H9 (cell line): ENCODE measurements around the gene CABCOCO1. TPM values are rescaled to one million over a fixed set of nuclear protein-coding genes. Genes with fewer than 3 reads are reported as not detected.

Experiments used
- DNase-seq: peaks from one replicate; pipeline ENCODE4 v3.0.0-alpha.2; 2017
- H2AFZ ChIP-seq: one replicate; pipeline ENCODE4 v1.6.1; 2013; ENCODE audit warnings: mild to moderate bottlenecking, low read length, control low read depth, moderate library complexity
- H2AK5ac ChIP-seq: 2 replicates; pipeline ENCODE4 v1.6.1; 2013; ENCODE audit warnings: low read length, control low read depth, mixed read lengths; ENCODE audit not compliant: insufficient read length
- H2BK120ac ChIP-seq: one replicate; pipeline ENCODE4 v1.6.1; 2013; ENCODE audit warnings: low read depth, mild to moderate bottlenecking, low read length, control low read depth, inconsistent platforms; ENCODE audit not compliant: poor library complexity, severe bottlenecking
- H2BK12ac ChIP-seq: 2 replicates; pipeline ENCODE4 v1.6.1; 2013; ENCODE audit warnings: low read length, control low read depth, mixed read lengths, low read depth; ENCODE audit not compliant: insufficient read length
- H2BK15ac ChIP-seq: 2 replicates; pipeline ENCODE4 v1.6.1; 2013; ENCODE audit warnings: low read depth, low read length, control low read depth
- H2BK20ac ChIP-seq: one replicate; pipeline ENCODE4 v1.6.1; 2013; ENCODE audit warnings: low read depth, mild to moderate bottlenecking, low read length, control low read depth, inconsistent platforms; ENCODE audit not compliant: poor library complexity, severe bottlenecking
- H2BK5ac ChIP-seq: 2 replicates; pipeline ENCODE4 v1.6.1; 2013; ENCODE audit warnings: low read length, control low read depth, mixed read lengths; ENCODE audit not compliant: insufficient read length
- H3K14ac ChIP-seq: 2 replicates; pipeline ENCODE4 v1.6.1; 2013; ENCODE audit warnings: low read length, control low read depth; ENCODE audit not compliant: insufficient read depth
- H3K18ac ChIP-seq: 2 replicates; pipeline ENCODE4 v1.6.1; 2013; ENCODE audit warnings: low read depth, mild to moderate bottlenecking, mixed read lengths, low read length, control low read depth; ENCODE audit not compliant: insufficient read length
- H3K23ac ChIP-seq: 2 replicates; pipeline ENCODE4 v1.6.1; 2013; ENCODE audit warnings: low read length, control low read depth, mixed read lengths, low read depth; ENCODE audit not compliant: insufficient read length
- H3K23me2 ChIP-seq: 2 replicates; pipeline ENCODE4 v1.6.1; 2013; ENCODE audit warnings: low read depth, mild to moderate bottlenecking, mixed read lengths, low read length, control low read depth; ENCODE audit not compliant: insufficient read length, poor library complexity, severe bottlenecking
- H3K27ac ChIP-seq: 2 replicates; pipeline ENCODE4 v1.5.1; 2013; ENCODE audit warnings: low read length, control low read depth, mixed read lengths, low read depth; ENCODE audit not compliant: insufficient read length
- H3K27me3 ChIP-seq: 2 replicates; pipeline ENCODE4 v1.6.1; 2013; ENCODE audit warnings: low read length, control low read depth, inconsistent platforms; ENCODE audit not compliant: insufficient read depth
- H3K4ac ChIP-seq: 2 replicates; pipeline ENCODE4 v1.6.1; 2013; ENCODE audit warnings: low read depth, mild to moderate bottlenecking, control low read depth, inconsistent platforms, low read length, moderate library complexity
- H3K4me1 ChIP-seq: 2 replicates; pipeline ENCODE4 v1.6.1; 2013; ENCODE audit warnings: low read length, control low read depth, inconsistent platforms; ENCODE audit not compliant: insufficient read depth
- H3K4me2 ChIP-seq: 2 replicates; pipeline ENCODE4 v1.6.1; 2013; ENCODE audit warnings: low read length, control low read depth, mixed read lengths; ENCODE audit not compliant: insufficient read length, insufficient read depth
- H3K56ac ChIP-seq: 2 replicates; pipeline ENCODE4 v1.6.1; 2013; ENCODE audit warnings: low read depth, mild to moderate bottlenecking, mixed read lengths, low read length, control low read depth; ENCODE audit not compliant: insufficient read length
- H3K79me1 ChIP-seq: 2 replicates; pipeline ENCODE4 v1.6.1; 2013; ENCODE audit warnings: low read depth, mild to moderate bottlenecking, moderate library complexity, low read length, control low read depth, inconsistent platforms; ENCODE audit not compliant: insufficient read depth, poor library complexity, severe bottlenecking
- H3K79me2 ChIP-seq: 2 replicates; pipeline ENCODE4 v1.6.1; 2013; ENCODE audit warnings: low read length, control low read depth, inconsistent platforms; ENCODE audit not compliant: insufficient read depth
- H3K9ac ChIP-seq: 2 replicates; pipeline ENCODE4 v1.6.1; 2013; ENCODE audit warnings: low read length, control low read depth, mixed read lengths; ENCODE audit not compliant: insufficient read length; ENCODE audit errors: extremely low read depth
- H3K9me3 ChIP-seq: one replicate; pipeline ENCODE4 v1.6.1; 2013; ENCODE audit warnings: low read depth, low read length, inconsistent platforms; ENCODE audit not compliant: control insufficient read depth
- H3T11ph ChIP-seq: one replicate; pipeline ENCODE4 v1.6.1; 2013; ENCODE audit warnings: mild to moderate bottlenecking, low read length, control low read depth, inconsistent platforms
- H4K20me1 ChIP-seq: one replicate; pipeline ENCODE4 v1.6.1; 2013; ENCODE audit not compliant: control insufficient read depth, insufficient read length, insufficient read depth
- H4K5ac ChIP-seq: 2 replicates; pipeline ENCODE4 v1.6.1; 2013; ENCODE audit warnings: low read depth, mild to moderate bottlenecking, mixed read lengths, low read length, control low read depth; ENCODE audit not compliant: insufficient read length
- H4K8ac ChIP-seq: replicated peaks from 2 replicates; pipeline ENCODE4 v1.6.1; 2013; ENCODE audit warnings: low read length, control low read depth, mixed read lengths, low read depth; ENCODE audit not compliant: insufficient read length
- H4K91ac ChIP-seq: 2 replicates; pipeline ENCODE4 v1.6.1; 2013; ENCODE audit warnings: low read depth, mild to moderate bottlenecking, moderate library complexity, mixed read lengths, low read length, control low read depth; ENCODE audit not compliant: insufficient read length
- H3K27ac Mint-ChIP-seq, 3 experiments: 2 replicates in 2 of 3; 3 replicates in 1 of 3; pipeline ENCODE4 v1.8.0; 2020 to 2021; ENCODE audit warnings: mixed read lengths in 3 of 3, mild to moderate bottlenecking in 1 of 3, moderate library complexity in 1 of 3
- H3K27me3 Mint-ChIP-seq: 2 replicates; pipeline ENCODE4 v1.8.0; 2021; ENCODE audit warnings: low read depth, mild to moderate bottlenecking, moderate library complexity, mixed read lengths
- H3K36me3 Mint-ChIP-seq, 3 experiments: 2 replicates in 2 of 3; 3 replicates in 1 of 3; pipeline ENCODE4 v1.8.0; 2020 to 2021; ENCODE audit warnings: low read depth in 3 of 3, mixed read lengths in 3 of 3; ENCODE audit not compliant: insufficient read depth in 1 of 3
- H3K4me1 Mint-ChIP-seq, 2 experiments: 2 replicates each; pipeline ENCODE4 v1.8.0; 2020; ENCODE audit warnings: mixed read lengths in 2 of 2
- H3K4me3 Mint-ChIP-seq, 2 experiments: 2 replicates in 1 of 2; 3 replicates in 1 of 2; pipeline ENCODE4 v1.8.0; 2020 to 2021; ENCODE audit warnings: mild to moderate bottlenecking in 2 of 2, mixed read lengths in 2 of 2, moderate library complexity in 1 of 2
- H3K9me3 Mint-ChIP-seq, 2 experiments: 2 replicates in 1 of 2; 3 replicates in 1 of 2; pipeline ENCODE4 v1.8.0; 2020; ENCODE audit warnings: mild to moderate bottlenecking in 2 of 2, mixed read lengths in 2 of 2, moderate library complexity in 1 of 2
- WGBS: extraction: QIAGEN DNeasy Blood & Tissue Kit; methylation state at CpG from one replicate; pipeline ENCODE4 v1.1.7; 2013; ENCODE audit warnings: missing lambda C conversion rate, low lambda C conversion rate, mixed read lengths; ENCODE audit not compliant: insufficient read length; ENCODE audit errors: extremely low coverage; 5-methylcytosine and 5-hydroxymethylcytosine counted together
- total RNA-seq: library from RNA; stranded (reverse); gene quantifications from 2 replicates; pipeline ENCODE4 v1.2.1, GENCODE V29; 2021
- TF ChIP-seq, protein P1 (sequence below): fragments of 200-600 bp; sonication (generic); conservative IDR thresholded peaks from 3 replicates; pipeline ENCODE4 v1.8.0; 2021; ENCODE audit warnings: antibody characterized with exemption, mild to moderate bottlenecking

The CABCOCO1 gene
- total RNA-seq, 1 experiment from 2014 or later = not detected

- Mint-ChIP-seq H3K4me3 (no peak overlapping the region), H3K9me3 (no peaks in the 10 kb centered on the region), H3K4me1 (no peaks in the 10 kb centered on the region), H3K27me3 (no peaks in the 10 kb centered on the region), H3K36me3 (no peaks in the 10 kb centered on the region), H3K27ac (no peak overlapping the region)
- no peak overlapping the region for H3K23ac ChIP-seq
- no peak overlapping the region for H2BK120ac ChIP-seq
- H3K4me1 ChIP-seq = no peaks in the 10 kb centered on the region; the same call in 1 of the 2 replicates
- H2BK15ac ChIP-seq = no peak overlapping the region
- H2AFZ ChIP-seq = no peak overlapping the region
- no peak overlapping the region for H3K27ac ChIP-seq
- no peak overlapping the region for H2BK12ac ChIP-seq
- H3K9ac ChIP-seq = no peak overlapping the region
- H3K18ac ChIP-seq = no peak overlapping the region
- H3K27me3 ChIP-seq = no peaks in the 10 kb centered on the region
- no peak overlapping the region for H3K14ac ChIP-seq
- H3K23me2 ChIP-seq = no peaks in the 10 kb centered on the region
- no peak overlapping the region for H3T11ph ChIP-seq
- H2BK20ac ChIP-seq = no peak overlapping the region
- H2AK5ac ChIP-seq = no peak overlapping the region
- H2BK5ac ChIP-seq = no peak overlapping the region
- H3K9me3 ChIP-seq = no peaks in the 10 kb centered on the region
- no peaks in the 10 kb centered on the region for H4K20me1 ChIP-seq
- no peaks in the 10 kb centered on the region for H3K79me2 ChIP-seq
- DNase-seq = no peak
- H3K79me1 ChIP-seq = no peaks in the 10 kb centered on the region
- H4K8ac ChIP-seq = no peak overlapping the region
- no peak overlapping the region for H4K5ac ChIP-seq
- H3K4ac ChIP-seq = no peak overlapping the region
- TF ChIP-seq, protein P1, sequence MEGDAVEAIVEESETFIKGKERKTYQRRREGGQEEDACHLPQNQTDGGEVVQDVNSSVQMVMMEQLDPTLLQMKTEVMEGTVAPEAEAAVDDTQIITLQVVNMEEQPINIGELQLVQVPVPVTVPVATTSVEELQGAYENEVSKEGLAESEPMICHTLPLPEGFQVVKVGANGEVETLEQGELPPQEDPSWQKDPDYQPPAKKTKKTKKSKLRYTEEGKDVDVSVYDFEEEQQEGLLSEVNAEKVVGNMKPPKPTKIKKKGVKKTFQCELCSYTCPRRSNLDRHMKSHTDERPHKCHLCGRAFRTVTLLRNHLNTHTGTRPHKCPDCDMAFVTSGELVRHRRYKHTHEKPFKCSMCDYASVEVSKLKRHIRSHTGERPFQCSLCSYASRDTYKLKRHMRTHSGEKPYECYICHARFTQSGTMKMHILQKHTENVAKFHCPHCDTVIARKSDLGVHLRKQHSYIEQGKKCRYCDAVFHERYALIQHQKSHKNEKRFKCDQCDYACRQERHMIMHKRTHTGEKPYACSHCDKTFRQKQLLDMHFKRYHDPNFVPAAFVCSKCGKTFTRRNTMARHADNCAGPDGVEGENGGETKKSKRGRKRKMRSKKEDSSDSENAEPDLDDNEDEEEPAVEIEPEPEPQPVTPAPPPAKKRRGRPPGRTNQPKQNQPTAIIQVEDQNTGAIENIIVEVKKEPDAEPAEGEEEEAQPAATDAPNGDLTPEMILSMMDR = no peak
- H3K56ac ChIP-seq = no peak overlapping the region
- no peak overlapping the region for H3K4me2 ChIP-seq
- no peak overlapping the region for H4K91ac ChIP-seq
- WGBS = no CpG with 5 or more reads among the region's 5 CpGs
These were observed 131.3 kb downstream of the CABCOCO1 start for GRCh38 chr10:61793760-61794703.
